Activated CD4-positive, CD25-positive, alpha-beta regulatory T cell treated with anti-CD3 and anti-CD28 coated beads, Interleukin-2, amount 50 U/mL, for 72 hours (primary cell): Measurements from ENCODE around the gene MC1R.
A peak's percentile ranks its signal among the peaks of the same experiment; 100 is the strongest.
"Not testable (repeated sequence)": the region's sequence is repeated elsewhere in the genome, so short reads cannot be mapped to it uniquely, and the experiment has no call there.

Experiments used
- DNase-seq: peaks from one replicate; pipeline ENCODE4 v3.0.0; 2021

MC1R gene

DNA sequence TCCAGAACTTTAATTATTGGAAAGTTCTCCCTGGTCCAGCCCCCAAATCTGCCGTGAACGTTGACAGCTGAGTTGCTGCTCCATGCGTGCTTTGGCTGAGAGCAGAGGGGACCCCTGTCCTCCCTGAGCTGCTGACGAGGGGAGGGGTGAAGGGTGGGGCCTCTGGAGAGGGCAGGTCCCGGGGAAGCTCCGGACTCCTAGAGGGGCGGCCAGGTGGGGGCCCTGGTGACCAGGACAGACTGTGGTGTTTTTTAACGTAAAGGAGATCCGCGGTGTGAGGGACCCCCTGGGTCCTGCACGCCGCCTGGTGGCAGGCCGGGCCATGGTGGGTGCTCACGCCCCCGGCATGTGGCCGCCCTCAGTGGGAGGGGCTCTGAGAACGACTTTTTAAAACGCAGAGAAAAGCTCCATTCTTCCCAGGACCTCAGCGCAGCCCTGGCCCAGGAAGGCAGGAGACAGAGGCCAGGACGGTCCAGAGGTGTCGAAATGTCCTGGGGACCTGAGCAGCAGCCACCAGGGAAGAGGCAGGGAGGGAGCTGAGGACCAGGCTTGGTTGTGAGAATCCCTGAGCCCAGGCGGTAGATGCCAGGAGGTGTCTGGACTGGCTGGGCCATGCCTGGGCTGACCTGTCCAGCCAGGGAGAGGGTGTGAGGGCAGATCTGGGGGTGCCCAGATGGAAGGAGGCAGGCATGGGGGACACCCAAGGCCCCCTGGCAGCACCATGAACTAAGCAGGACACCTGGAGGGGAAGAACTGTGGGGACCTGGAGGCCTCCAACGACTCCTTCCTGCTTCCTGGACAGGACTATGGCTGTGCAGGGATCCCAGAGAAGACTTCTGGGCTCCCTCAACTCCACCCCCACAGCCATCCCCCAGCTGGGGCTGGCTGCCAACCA is at the start of gene MC1R:
TSS of gene MC1R (plus strand) at position 410 of the 895 bp plus-strand sequence. CDS start at position 807, 397 bp downstream.
- no peak for DNase-seq

DNA sequence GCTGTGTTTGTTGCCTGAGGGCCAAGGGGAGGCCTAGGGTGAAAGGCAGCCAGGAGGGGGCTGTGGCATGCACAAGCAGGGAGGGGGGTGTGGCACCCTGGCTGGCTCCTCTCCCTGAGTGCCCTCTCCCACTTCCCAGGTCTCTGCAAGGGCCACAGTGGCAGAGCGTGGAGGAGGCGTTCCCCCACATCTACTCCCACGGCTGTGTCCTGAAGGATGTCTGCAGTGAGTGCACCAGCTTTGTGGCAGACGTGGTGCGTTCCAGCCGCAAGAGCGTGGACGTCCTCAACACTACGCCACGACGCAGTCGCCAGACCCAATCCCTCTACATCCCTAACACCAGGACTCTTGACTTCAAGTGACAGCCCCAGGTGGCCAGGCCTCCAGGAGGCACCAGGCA is 48.8 kb upstream of the MC1R start:
- no peak for DNase-seq

DNA sequence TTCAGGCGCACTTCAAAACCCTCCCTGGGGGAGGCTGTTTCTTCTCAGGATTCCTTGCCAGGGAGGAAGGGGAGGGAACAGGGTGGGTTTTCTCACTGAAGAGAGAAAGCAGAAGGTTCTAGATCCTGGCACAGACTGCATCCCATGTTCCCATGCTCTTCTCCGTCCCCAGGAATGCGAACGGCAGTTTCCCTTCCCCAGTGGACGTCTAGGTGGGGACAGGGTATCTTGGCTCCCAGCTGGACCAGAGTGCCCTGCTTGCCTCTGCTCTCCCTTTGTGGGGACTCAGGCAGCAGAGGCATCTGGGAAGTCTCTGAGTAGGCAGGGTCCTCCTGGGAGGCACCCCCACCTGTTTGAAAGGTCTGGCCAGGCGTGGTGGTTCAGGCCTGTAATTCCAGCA is 48.2 kb upstream of the MC1R start:
- no peak for DNase-seq

DNA sequence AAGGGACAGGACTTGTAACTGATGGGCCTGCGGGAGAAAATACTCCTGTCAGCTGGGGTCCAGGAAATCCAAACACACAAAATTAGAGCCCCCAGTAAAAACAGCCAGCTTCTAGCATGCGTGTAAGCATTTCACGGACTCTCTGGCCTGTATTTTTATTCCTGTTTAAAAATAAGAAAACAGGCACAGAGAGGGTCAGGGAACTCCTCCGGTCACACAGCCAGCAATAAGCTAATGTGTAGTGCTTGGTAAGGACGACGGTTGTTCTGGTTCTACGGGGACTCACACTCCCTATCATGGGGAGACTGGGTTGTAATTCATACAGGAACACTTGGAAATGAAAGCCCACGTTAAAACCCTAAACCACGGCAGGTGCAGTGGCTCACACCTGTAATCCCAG is 46.8 kb upstream of the MC1R start:
- DNase-seq, result no peak

DNA sequence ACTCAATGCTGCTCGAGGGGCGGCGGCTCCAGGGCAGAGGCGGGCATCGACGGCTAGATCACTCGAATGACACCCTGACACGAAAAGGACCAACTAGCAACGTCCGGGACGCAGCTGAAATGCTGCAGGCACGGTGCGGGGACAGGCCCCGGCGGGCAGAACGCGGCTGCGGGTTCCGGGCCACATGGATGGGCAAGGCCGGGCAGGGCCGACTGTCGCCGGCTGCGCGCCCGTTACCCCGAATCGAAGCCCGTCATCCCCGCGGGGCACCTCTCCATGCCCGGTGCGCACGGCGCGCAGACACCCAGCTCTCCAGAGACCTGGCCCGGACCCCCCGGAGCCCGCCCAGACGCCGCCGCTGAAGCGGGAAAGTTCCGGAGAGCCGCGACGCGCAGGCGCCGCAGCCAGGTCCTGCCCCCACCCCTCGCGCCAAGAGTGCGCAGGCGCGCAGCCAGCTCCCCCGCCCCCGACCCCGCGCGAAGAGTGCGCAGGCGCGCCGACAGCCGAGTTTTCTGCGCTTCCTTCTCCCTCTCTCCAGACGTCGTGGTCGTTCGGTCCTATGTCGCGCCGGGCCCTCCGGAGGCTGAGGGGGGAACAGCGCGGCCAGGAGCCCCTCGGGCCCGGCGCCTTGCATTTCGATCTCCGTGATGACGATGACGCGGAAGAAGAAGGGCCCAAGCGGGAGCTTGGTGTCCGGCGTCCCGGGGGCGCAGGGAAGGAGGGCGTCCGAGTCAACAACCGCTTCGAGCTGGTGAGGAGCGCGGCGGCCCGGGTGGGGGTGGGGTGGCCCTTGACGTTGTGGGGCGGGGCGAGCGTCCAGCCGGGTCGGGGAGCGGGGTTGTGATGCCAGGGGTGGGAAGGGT is 45.3 kb upstream of the MC1R start, which contains the start of gene TCF25:
TSS of gene TCF25 (plus strand) at position 484 of the 863 bp plus-strand sequence. CDS start at position 560, 76 bp downstream.
- peak; percentile 82 for DNase-seq

DNA sequence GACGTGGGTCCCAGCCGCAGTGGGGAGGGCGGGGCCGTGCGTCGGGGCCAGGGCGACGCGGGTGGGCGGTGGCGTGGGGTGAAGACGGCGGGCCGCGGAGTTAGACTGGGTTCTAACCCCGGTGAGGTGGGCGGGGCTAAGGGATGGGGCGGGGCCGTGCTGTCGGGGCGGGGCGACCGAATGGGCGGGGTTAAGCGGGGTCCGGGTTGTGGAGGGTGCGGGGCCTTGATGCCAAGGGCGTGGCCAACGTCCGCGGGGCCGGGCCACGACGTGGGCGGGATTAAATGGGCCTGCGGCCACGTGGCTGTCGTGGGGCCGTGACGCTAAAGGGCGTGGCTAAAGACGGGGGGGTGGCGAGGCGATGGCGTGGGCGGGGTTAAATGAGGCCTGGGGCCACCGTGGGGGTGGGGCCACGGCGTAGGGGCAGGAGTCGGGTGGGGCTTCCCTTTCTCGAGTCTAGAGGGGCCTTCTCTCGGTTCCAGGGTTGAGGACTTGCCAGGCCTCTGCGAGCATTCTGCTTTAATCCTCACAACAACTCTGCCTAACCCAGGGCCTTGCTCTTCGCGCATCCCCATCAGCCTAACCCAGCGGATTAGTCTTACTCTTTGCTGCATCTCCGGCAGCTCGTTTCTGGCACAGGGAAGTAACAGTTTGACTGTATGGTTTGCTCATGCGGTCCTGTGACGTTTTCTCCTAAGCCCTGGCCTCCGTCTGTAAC is 44.5 kb upstream of the MC1R start:
- peak; percentile 97 for DNase-seq

DNA sequence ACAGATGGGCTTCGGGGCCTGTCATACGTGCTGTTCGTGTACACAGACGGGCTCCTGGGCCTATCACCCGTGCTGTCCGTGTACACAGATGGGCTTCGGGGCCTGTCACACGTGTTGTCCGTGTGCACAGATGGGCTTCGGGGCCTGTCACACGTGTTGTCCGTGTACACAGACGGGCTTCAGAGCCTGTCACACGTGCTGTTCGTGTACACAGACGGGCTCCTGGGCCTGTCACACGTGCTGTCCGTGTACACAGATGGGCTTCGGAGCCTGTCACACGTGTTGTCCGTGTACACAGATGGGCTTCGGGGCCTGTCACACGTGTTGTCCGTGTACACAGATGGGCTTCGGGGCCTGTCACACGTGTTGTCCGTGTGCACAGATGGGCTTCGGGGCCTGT is 39.5 kb upstream of the MC1R start:
- DNase-seq, result not testable (repeated sequence)

DNA sequence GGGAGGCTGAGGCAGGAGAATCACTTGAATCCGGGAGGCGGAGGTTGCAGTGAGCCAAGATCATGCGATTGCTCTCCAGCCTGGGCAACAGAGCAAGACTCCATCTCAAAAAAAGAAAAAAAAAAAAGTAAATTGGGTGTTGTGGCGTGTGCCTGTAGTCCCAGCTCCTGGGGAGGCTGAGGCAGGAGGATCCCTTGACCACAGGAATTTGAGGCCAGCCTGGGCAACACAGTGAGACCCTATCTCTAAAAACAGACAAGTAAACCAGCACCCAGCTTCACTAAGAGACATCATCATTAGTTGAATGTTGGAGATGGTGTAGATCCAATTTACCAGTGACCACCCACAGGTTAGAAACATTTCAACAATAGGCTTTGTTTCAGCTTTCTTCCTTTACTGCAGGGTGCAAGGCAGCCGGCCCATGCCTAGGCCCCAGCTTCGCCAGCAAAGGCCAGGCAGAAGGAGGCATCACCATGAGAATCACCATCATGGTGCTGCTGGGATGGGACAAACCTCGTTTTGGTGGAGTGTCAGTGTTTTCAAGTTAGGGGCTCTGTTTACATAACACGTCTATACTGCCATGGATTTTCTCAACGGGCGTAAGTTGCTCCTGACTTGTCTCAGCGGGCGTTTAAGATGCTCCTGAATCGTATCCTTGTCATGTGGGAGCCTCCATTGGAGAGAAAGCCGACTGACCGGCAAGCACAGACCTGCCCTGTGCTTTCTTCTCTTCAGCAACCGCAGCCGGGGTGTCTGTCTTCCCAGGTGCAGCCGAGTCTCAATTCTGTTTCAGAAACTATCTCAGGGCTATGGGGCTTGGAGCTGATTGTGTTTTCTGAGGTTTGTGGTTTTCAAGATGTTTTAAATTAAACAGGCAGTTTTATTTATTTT is 37.9 kb upstream of the MC1R start:
- DNase-seq, result no peak

DNA sequence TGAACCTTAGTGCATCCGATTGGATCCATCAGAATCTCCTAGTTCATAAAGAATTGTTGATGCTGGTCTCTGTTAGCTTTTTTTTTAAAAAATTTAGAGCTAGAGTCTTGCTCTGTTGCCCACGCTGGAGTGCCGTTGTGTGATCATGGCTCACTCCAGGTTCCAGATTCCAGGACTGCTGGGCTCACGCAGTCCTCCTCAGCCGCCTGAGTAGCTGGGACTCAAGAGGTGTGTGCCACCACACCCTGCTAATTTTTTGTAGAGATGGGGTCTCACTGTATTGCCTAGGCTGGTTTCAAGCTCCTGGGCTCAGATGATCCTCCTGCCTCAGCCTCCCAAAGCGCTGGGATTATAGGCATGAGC is 37.3 kb upstream of the MC1R start:
- no peak for DNase-seq

DNA sequence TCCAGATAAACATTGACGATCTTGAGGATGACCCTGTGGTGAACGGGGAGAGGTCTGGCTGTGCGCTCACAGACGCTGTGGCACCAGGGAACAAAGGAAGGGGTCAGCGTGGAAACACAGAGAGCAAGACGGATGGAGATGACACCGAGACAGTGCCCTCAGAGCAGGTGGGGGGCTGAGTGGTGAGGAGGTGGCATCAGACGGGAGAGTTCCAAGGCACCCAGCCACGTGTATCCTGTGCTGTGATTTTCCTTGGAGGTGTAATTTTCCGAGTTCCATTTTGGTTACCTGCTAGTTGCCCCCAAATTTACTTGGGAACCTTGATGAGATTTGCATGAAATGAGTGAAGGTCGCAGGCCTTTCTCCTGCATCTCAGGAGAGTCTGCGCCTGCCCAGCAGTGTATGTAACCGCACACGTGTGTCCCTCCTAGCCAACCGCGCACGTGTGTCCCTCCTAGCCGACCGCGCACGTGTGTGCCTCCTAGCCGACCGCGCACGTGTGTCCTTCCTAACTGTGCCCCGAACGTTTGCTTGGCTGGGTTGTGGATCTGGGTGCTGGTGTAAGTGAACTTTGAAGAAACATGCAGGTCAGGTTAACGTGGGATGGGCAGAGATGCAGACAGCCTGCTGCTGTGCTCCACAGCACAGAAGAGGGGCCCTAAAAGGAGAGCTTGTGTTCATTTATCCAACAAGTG is 35.2 kb upstream of the MC1R start:
- DNase-seq, result no peak

DNA sequence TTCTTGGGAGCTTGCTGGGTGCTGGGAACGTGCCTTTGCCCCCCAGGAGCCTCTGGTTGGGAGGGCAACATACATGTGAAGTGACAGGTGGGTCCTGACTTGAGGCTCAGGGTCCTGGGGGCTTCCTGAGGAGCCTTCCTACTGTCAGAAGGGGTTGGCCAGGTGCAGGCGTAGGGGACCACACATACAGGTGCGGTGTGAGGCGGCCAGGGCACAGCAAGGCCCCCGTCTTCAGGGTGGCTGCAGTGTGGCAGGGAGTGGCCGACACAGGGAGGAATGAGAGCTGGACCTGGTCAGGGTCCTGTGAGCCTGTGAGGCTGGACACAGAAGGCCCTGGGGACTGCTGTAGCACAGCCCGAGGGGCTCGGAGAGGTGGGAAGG is 34.6 kb upstream of the MC1R start:
- DNase-seq, result no peak

DNA sequence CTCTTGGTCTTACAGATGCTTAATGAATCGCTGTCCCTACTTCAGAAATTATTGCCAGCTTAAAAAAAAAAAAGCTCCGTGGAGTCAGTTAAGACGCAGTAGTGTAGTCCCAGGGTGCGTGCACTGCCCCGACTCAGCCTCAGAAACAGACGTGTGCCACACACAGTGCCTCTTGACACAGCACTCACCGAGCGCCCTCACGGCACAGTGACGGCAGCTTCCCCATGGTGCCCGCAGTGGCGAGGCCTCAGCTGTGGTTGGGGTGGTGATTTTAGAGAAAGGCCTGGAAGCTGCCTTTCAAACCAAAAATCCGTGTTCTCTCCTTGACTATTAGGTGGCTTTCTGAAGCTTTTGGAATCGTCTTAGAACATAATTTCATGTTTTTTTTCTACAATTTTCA is 31.4 kb upstream of the MC1R start:
- no peak for DNase-seq

DNA sequence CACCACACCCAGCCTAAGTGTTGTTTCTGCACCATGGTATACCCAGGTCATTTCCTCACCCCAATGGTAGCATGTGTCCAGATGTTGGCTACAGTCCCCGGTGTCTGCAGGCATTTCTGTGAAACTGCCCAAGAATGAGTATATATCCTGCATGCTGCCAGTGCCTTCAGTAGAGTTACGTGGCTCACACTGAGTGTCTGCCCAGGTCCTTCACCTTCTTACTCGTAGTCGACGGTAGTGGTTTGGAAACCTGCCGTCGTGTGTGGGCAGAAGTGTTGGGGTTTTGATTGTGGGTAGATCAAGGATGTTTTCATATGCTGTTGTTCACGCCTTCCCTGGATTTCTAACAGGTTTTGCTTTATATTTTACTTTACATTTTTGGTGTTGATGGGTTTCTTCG is 28.5 kb upstream of the MC1R start:
- DNase-seq, result no peak

DNA sequence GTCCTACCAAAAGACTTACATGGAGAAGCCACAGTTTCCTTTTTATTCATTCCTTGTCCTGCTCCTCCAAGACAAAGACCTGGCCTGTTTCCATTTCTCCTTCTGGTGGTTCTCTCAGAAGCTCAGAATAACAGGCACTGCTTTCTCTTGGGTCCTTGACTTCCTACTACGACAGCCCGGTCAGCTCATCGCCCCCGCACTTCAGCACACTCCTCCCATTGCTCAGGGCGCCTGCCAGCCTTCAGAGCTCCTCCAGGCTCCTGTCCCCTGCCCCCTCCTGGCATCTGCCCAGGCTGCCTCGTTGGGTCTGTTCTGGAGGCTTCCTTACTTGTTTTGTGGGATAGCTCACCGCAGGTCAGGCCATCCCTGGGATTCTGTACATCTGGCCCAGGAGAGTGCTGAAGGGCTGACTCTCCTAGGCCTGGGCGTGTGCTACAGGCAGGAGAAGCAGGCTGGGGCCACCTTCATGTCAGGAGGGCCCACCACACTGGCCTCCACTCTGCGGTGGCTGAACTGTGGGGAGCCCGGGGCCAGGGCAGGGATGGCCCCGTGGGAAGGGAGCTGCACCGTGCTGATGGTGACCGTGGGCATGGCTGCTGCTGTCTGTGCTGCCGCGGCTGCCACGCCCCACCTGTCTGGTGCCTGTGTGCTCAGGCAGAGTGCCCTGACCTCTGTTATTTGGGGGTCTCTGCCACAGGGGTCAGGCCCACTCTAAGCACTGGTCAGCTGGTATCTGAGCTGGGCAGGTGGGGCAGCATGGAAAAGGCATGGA is 27.6 kb upstream of the MC1R start:
- no peak for DNase-seq

DNA sequence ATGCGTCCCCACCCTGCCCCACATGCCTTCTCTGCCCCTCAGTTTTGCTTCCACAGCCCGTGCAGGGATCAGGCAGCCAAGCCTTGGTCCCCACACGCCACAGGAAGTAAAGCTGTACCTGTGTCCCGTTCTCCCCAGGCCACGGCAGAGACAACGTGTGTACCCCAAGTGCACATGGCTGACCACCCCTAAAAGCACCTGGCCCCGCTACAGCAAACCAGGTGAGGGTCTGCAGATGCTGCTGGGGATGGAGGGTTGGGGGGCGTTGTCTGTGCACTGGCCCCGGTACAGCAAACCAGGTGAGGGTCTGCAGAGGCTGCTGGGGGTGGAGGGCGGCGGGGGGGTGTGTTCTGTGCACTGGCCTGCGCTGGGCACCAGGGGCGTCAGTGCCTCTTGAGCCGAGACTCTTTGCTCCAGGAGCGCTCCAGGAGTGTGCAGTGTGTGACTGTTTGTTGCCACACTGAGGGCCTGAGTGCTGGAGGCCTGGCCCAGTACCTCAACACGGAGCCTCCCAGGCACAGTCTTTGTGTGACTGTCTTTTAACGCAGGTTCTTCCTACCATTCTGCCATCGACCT is 26.5 kb upstream of the MC1R start:
- DNase-seq, result no peak

DNA sequence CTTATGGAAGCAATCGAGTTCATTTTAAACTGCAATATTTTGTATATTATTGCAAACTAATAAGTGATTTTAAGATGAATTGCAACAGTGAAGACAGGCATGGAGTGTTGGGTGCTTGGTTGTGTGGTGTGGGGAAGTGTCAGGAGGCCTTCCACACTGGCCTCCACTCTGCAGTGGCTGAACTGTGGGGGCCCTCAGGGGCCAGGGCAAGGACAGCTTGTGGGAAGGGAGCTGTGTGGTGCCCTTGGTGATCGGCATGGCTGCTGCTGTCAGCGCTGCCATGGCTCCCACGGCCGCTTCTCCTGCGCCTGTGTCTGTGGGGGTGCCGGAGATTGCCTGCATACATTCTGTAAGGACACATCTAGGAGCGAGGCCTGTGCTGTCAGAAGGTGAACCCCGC is 26.0 kb upstream of the MC1R start:
- DNase-seq, result no peak

DNA sequence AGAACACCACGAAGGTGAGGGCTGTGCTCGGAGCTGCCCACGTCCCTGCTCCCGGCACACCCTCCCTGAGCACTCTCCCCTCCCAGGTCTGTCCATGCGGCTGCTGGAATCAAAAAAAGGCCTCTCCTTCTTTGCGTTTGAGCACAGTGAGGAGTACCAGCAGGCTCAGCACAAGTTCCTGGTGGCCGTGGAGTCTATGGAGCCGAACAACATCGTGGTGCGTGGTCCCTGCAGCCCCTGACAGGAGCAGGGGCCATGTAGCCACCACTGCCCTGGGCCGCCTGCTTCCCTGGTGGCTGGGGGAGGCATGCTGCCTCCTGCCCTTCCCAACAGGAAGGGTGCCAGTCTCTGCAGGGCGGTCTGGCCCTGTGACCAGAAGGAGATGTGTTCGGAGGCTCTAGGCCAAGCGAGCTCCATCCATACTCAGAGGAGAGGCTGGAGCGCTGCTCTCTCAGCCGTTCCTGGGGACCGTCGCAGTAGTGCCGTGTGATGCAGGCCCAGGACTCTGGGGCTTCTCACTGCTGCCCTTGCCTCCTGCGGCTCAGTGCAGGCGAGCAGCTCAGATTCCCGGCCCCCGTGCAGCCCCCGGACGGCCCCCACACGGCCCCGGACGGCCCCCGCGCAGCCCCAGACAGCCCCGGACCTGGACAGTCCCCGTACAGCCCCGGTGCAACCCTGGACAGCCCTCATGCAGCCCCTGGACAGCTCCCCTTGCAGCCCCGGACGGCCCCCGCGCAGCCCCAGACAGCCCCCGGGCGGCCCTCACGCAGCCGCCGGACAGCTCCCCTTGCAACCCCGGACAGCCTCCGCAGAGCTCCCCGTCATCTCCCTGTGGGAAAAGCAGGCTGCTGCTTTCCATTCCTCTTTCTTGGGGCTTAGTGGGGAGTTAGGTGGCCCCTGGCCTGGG is 24.8 kb upstream of the MC1R start:
- no peak for DNase-seq

DNA sequence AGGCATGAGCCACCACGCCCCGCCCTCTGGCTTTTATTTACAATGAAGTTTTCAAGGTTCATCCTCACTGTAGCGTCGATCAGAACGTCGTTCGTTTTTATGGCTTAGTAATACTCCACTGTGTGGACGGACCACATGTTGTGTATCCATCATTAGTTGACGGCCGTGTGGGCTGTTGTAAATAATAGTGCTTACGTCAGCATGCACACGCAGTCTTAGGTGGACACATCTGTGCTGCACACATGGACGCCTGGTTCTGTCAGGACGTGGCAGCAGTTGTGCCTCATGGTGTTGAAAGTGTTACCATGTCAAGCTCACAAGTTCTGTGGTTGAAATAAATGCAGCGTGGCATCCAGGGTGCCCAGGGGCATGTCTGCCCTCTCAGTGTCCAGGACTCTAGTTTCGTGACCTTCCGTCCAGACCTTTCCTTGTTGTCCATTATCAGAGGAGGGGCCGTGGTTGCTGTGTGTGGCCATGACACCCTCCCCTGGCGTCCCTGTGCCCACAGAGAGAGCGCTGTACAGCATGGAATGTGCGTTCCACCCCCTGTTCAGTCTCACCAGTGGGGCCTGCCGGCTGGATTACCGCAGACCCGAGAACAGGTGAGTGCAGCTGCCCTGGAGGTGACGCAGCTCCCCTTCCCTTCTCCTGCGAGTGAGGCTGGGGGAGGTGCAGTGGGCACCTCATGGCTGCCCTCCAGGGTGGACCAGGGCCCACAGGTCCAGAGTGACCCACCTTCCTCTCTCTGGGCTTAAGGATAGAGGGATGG is 23.0 kb upstream of the MC1R start:
- no peak for DNase-seq

DNA sequence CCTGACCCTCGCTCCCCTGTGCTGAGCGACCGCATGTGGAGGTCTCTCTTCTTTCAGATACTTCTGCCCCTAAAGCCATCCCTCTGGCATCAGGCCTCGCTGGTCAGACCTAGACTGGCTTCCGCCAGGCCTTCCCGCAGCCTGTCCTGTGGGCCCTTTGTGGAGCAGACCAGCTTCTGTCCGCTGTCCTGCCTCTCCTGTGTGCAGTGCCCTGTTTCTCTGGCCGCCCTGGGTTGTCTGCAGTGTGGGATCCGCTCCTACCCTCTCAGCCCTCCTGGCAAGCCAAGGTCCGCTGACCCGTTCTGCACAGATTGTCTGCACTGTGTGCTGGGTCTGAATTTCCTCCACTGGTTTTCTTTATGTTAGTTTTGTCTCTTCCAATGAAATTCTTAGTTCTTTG is 21.5 kb upstream of the MC1R start:
- DNase-seq, result no peak
